ENCODE results near the gene RNASEH2B.

Gene RNASEH2B

DNA sequence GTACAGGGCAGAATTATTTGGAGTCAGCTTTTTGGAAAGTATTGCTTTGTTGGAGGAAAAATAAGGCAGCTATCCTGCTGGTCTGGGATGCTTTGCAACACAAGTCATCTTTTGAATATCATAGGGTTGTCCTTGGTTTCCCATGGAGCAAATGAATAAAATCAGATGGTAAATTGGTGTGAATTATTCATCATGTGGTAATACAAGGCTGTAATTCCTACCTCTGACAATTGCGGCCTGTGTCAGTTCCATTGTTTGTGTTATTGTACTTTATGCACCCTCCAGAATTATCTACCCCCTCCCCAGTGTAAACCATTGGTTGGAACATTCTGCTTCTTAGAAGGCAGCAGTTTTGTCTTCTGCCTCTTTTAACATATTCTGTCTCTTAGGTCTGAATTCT is 46.2 kb downstream of the RNASEH2B start:
- H3K18ac ChIP-seq (ENCODE audit: low read length), result no peak overlapping the region
- no peak overlapping the region for H2BK15ac ChIP-seq (replicated peaks; ENCODE audit: low read depth)
- H3K4me3 ChIP-seq (ENCODE audit: low read length), result no peak overlapping the region

GRCh38 chr13:50957620-50958019 is 48.0 kb downstream of the RNASEH2B start:
- no peak overlapping the region for H3K4me2 ChIP-seq (ENCODE audit: low read length)
- no peak overlapping the region for H4K5ac ChIP-seq (ENCODE audit: low read length)
- no peak overlapping the region for H3K4me3 ChIP-seq (ENCODE audit: low read length)
- no peak overlapping the region for H3K4ac ChIP-seq (ENCODE audit: low read depth, low read length)
- no peak overlapping the region for H3K9ac ChIP-seq (ENCODE audit: low read length)
- no peaks in the 10 kb centered on the region for H3K79me1 ChIP-seq (ENCODE audit: low read length)
- H3K27ac ChIP-seq (ENCODE audit: low read depth, low read length), result no peak overlapping the region
- WGBS (ENCODE audit: extremely low coverage, insufficient coverage, low lambda C conversion rate), result no CpG with 5 or more reads among the region's 2 CpGs
- no peak overlapping the region for H2BK120ac ChIP-seq (ENCODE audit: low read depth, low read length)
- H3K23ac ChIP-seq (ENCODE audit: low read length), result no peak overlapping the region
- no peak overlapping the region for H4K8ac ChIP-seq (ENCODE audit: low read depth, low read length)
- no peak for DNase-seq
- H2BK15ac ChIP-seq (replicated peaks; ENCODE audit: low read depth), result no peak overlapping the region
- H3K4me1 ChIP-seq (ENCODE audit: control insufficient read depth, low read depth, low read length), result no peaks in the 10 kb centered on the region
- H3K36me3 ChIP-seq (ENCODE audit: control insufficient read depth, insufficient read depth, low read length), result no peaks in the 10 kb centered on the region
- H2AK5ac ChIP-seq (ENCODE audit: low read length), result no peak overlapping the region
- H3K27me3 ChIP-seq (ENCODE audit: insufficient read depth, low read length, poor library complexity), result no peaks in the 10 kb centered on the region
- no peak overlapping the region for H2BK5ac ChIP-seq (ENCODE audit: low read length)
- no peaks in the 10 kb centered on the region for H3K79me2 ChIP-seq (ENCODE audit: control insufficient read depth, insufficient read depth, low read length)
- H3K56ac ChIP-seq (ENCODE audit: low read length), result no peak overlapping the region
- no peak overlapping the region for H3K18ac ChIP-seq (ENCODE audit: low read length)

More for the DNA sequence above, 46.2 kb downstream of the RNASEH2B start:
- no CpG with 5 or more reads among the region's 1 CpG for WGBS (ENCODE audit: extremely low coverage, insufficient coverage, low lambda C conversion rate)
- H3K56ac ChIP-seq (ENCODE audit: low read length), result no peak overlapping the region
- H3K4me1 ChIP-seq (ENCODE audit: control insufficient read depth, low read depth, low read length), result no peaks in the 10 kb centered on the region
- no peak overlapping the region for H3K9ac ChIP-seq (ENCODE audit: low read length)
- no peak for DNase-seq
- no peak overlapping the region for H2BK5ac ChIP-seq (ENCODE audit: low read length)
- H3K4ac ChIP-seq (ENCODE audit: low read depth, low read length), result no peak overlapping the region
- H3K27ac ChIP-seq (ENCODE audit: low read depth, low read length), result no peak overlapping the region
- no peaks in the 10 kb centered on the region for H3K79me1 ChIP-seq (ENCODE audit: low read length)
- no peak overlapping the region for H4K8ac ChIP-seq (ENCODE audit: low read depth, low read length)
- no peaks in the 10 kb centered on the region for H3K36me3 ChIP-seq (ENCODE audit: control insufficient read depth, insufficient read depth, low read length)
- H4K5ac ChIP-seq (ENCODE audit: low read length), result no peak overlapping the region
- H3K27me3 ChIP-seq (ENCODE audit: insufficient read depth, low read length, poor library complexity), result no peaks in the 10 kb centered on the region
- H3K23ac ChIP-seq (ENCODE audit: low read length), result no peak overlapping the region
- H2BK120ac ChIP-seq (ENCODE audit: low read depth, low read length), result no peak overlapping the region
- no peak overlapping the region for H2AK5ac ChIP-seq (ENCODE audit: low read length)
- H3K4me2 ChIP-seq (ENCODE audit: low read length), result no peak overlapping the region
- H3K79me2 ChIP-seq (ENCODE audit: control insufficient read depth, insufficient read depth, low read length), result no peaks in the 10 kb centered on the region

DNA sequence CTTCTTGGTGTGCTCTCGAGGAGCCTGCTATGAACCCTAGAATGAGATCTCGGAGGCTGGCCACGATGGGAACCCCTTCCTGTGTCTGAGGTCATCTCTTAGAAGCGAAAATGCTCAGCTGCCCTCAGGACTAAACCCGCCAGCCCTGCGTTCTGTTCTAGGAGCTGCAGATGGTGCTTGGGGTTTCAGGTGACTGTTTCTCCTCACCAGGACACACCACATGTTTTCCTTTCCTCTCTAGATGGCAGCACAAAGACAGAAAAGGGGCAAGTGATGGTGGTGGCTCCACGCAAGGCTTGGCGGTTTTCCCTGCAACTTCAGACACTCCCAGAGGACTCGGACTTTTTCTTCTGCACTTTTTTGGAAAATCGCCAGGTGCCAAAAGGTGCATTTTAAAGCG is 60.1 kb downstream of the RNASEH2B start:
- H4K8ac ChIP-seq (ENCODE audit: low read depth, low read length), result no peak overlapping the region
- H4K5ac ChIP-seq (ENCODE audit: low read length), result no peak overlapping the region
- no peak overlapping the region for H2BK120ac ChIP-seq (ENCODE audit: low read depth, low read length)
- no peaks in the 10 kb centered on the region for H3K79me1 ChIP-seq (ENCODE audit: low read length)
- H3K4me2 ChIP-seq (ENCODE audit: low read length), result no peak overlapping the region
- no peak overlapping the region for H3K4ac ChIP-seq (ENCODE audit: low read depth, low read length)
- H3K27ac ChIP-seq (ENCODE audit: low read depth, low read length), result no peak overlapping the region
- no peak overlapping the region for H3K4me3 ChIP-seq (ENCODE audit: low read length)
- H3K56ac ChIP-seq (ENCODE audit: low read length), result no peak overlapping the region
- peak; percentile 87 for DNase-seq
- H3K4me1 ChIP-seq (ENCODE audit: control insufficient read depth, low read depth, low read length), result no peaks in the 10 kb centered on the region
- H3K27me3 ChIP-seq (ENCODE audit: insufficient read depth, low read length, poor library complexity), result no peaks in the 10 kb centered on the region
- H3K18ac ChIP-seq (ENCODE audit: low read length), result no peak overlapping the region
- no peak overlapping the region for H3K23ac ChIP-seq (ENCODE audit: low read length)
- no peak overlapping the region for H2BK15ac ChIP-seq (replicated peaks; ENCODE audit: low read depth)
- no peak overlapping the region for H3K9ac ChIP-seq (ENCODE audit: low read length)
- H3K79me2 ChIP-seq (ENCODE audit: control insufficient read depth, insufficient read depth, low read length), result no peaks in the 10 kb centered on the region
- H2AK5ac ChIP-seq (ENCODE audit: low read length), result no peak overlapping the region
- H2BK5ac ChIP-seq (ENCODE audit: low read length), result no peak overlapping the region
- no CpG with 5 or more reads among the region's 11 CpGs for WGBS (ENCODE audit: extremely low coverage, insufficient coverage, low lambda C conversion rate)
- no peaks in the 10 kb centered on the region for H3K36me3 ChIP-seq (ENCODE audit: control insufficient read depth, insufficient read depth, low read length)

DNA sequence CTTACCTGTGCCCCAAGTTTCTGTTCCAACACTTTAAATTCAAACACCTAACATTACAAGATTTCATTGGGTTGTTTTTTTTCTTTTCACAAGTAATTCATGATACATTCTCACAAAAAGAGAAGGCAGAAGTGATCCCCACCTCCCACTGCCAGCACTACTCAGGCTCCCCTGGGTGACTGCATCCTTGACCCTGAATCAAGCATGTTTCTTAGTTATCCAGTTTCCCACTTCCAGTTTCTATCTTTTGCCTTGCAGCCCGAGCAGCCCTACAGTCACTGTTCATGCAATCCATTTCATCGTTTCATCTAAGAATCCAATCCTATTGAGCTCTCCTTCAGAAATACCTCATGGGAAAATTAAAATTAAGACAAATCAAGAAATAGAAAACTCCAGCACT is 61.4 kb downstream of the RNASEH2B start:
- DNase-seq, result no peak
- no CpG with 5 or more reads among the region's 2 CpGs for WGBS (ENCODE audit: extremely low coverage, insufficient coverage, low lambda C conversion rate)
- Histone ChIP-seq H3K27me3 (ENCODE audit: insufficient read depth, low read length, poor library complexity) (no peaks in the 10 kb centered on the region), H3K79me1 (ENCODE audit: low read length) (no peaks in the 10 kb centered on the region), H3K56ac (ENCODE audit: low read length) (no peak overlapping the region), H3K4me1 (ENCODE audit: control insufficient read depth, low read depth, low read length) (no peaks in the 10 kb centered on the region), H2BK120ac (ENCODE audit: low read depth, low read length) (no peak overlapping the region), H4K5ac (ENCODE audit: low read length) (no peak overlapping the region), H3K27ac (ENCODE audit: low read depth, low read length) (no peak overlapping the region), H3K4me2 (ENCODE audit: low read length) (no peak overlapping the region), H3K4ac (ENCODE audit: low read depth, low read length) (no peak overlapping the region), H2BK5ac (ENCODE audit: low read length) (no peak overlapping the region), H3K9ac (ENCODE audit: low read length) (no peak overlapping the region), H3K23ac (ENCODE audit: low read length) (no peak overlapping the region), H3K4me3 (ENCODE audit: low read length) (no peak overlapping the region), H2BK15ac (replicated peaks; ENCODE audit: low read depth) (no peak overlapping the region), H3K36me3 (ENCODE audit: control insufficient read depth, insufficient read depth, low read length) (no peaks in the 10 kb centered on the region), H4K8ac (ENCODE audit: low read depth, low read length) (no peak overlapping the region), H3K18ac (ENCODE audit: low read length) (no peak overlapping the region), H3K79me2 (ENCODE audit: control insufficient read depth, insufficient read depth, low read length) (no peaks in the 10 kb centered on the region), H2AK5ac (ENCODE audit: low read length) (no peak overlapping the region)

DNA sequence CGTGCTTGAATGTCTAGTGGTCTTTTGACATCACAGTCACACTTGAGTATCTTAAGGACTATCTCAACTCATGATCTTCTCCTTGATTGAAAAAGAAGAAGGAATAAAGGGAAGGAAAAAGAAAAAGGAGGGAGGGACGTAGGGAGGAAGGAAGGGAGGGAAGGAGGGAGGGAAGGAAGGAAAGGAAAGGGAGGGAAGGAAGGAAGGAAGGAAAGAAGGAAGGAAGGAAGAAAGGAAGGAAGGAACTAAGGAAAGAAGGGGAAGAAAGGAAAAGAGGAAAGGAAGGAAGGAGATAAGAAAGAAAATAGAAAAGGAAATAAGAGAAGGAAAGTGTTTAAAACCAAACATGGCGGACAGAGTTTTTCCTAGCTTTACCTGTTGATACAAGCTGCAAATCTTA is 64.7 kb downstream of the RNASEH2B start:
- Histone ChIP-seq H3K79me1 (ENCODE audit: low read length) (no peaks in the 10 kb centered on the region), H3K4me1 (ENCODE audit: control insufficient read depth, low read depth, low read length) (no peaks in the 10 kb centered on the region), H3K36me3 (ENCODE audit: control insufficient read depth, insufficient read depth, low read length) (no peaks in the 10 kb centered on the region), H2BK15ac (replicated peaks; ENCODE audit: low read depth) (no peak overlapping the region), H3K4ac (ENCODE audit: low read depth, low read length) (no peak overlapping the region), H4K5ac (ENCODE audit: low read length) (no peak overlapping the region), H3K18ac (ENCODE audit: low read length) (no peak overlapping the region), H3K4me2 (ENCODE audit: low read length) (no peak overlapping the region), H3K9ac (ENCODE audit: low read length) (no peak overlapping the region), H3K27ac (ENCODE audit: low read depth, low read length) (no peak overlapping the region), H3K27me3 (ENCODE audit: insufficient read depth, low read length, poor library complexity) (no peaks in the 10 kb centered on the region), H3K79me2 (ENCODE audit: control insufficient read depth, insufficient read depth, low read length) (no peaks in the 10 kb centered on the region), H3K23ac (ENCODE audit: low read length) (no peak overlapping the region), H3K4me3 (ENCODE audit: low read length) (no peak overlapping the region), H2BK120ac (ENCODE audit: low read depth, low read length) (no peak overlapping the region), H4K8ac (ENCODE audit: low read depth, low read length) (no peak overlapping the region), H3K56ac (ENCODE audit: low read length) (no peak overlapping the region), H2BK5ac (ENCODE audit: low read length) (no peak overlapping the region), H2AK5ac (ENCODE audit: low read length) (no peak overlapping the region)
- no peak for DNase-seq
- 100% methylated on average over 1 of the region's 3 CpGs for WGBS (ENCODE audit: extremely low coverage, insufficient coverage, low lambda C conversion rate)

- Histone ChIP-seq H3K18ac (ENCODE audit: low read length) (no peak overlapping the region), H2BK5ac (ENCODE audit: low read length) (no peak overlapping the region), H4K5ac (ENCODE audit: low read length) (no peak overlapping the region), H2AK5ac (ENCODE audit: low read length) (no peak overlapping the region), H4K8ac (ENCODE audit: low read depth, low read length) (no peak overlapping the region), H3K56ac (ENCODE audit: low read length) (no peak overlapping the region), H3K4me2 (ENCODE audit: low read length) (no peak overlapping the region), H3K23ac (ENCODE audit: low read length) (no peak overlapping the region), H3K27ac (ENCODE audit: low read depth, low read length) (no peak overlapping the region), H3K79me1 (ENCODE audit: low read length) (no peaks in the 10 kb centered on the region), H3K4me3 (ENCODE audit: low read length) (no peak overlapping the region), H3K9ac (ENCODE audit: low read length) (no peak overlapping the region), H2BK15ac (replicated peaks; ENCODE audit: low read depth) (no peak overlapping the region), H2BK120ac (ENCODE audit: low read depth, low read length) (no peak overlapping the region), H3K4ac (ENCODE audit: low read depth, low read length) (no peak overlapping the region), H3K79me2 (ENCODE audit: control insufficient read depth, insufficient read depth, low read length) (no peaks in the 10 kb centered on the region), H3K27me3 (ENCODE audit: insufficient read depth, low read length, poor library complexity) (no peaks in the 10 kb centered on the region), H3K4me1 (ENCODE audit: control insufficient read depth, low read depth, low read length) (no peaks in the 10 kb centered on the region), H3K36me3 (ENCODE audit: control insufficient read depth, insufficient read depth, low read length) (no peaks in the 10 kb centered on the region)
- no peak for DNase-seq
Measured at GRCh38 chr13:50979187-50979586, 69.6 kb downstream of the RNASEH2B start.
